Heart left ventricle (tissue), 13 donors: ENCODE measurements around the gene SMG7.

Source experiments
- CTCF ChIP-seq, 12 donors: fragments of 200-600 bp; sonication (generic) in 4 of 12; IDR thresholded peaks; one replicate each; pipeline versions ENCODE4 v1.5.0 to v1.8.0; 2018 to 2022; ENCODE audit warnings: antibody characterized with exemption in 12 of 12, mild to moderate bottlenecking in 5 of 12
- POLR2A ChIP-seq, 2 donors: fragments of 450-650 bp; IDR thresholded peaks; one replicate each; pipeline ENCODE4 v1.6.1; 2017; ENCODE audit warnings: antibody characterized with exemption in 2 of 2, mild to moderate bottlenecking in 2 of 2, moderate library complexity in 2 of 2
- donor health status: ischemic (EF 13 %, LVEDD 7.1; RV severe dilation, severe dysfunction).
- donor health status: DM: no; HTN: yes; CAD: no.
- donor health status: DM: no; HTN: no; CAD: no.
- donor health status: ischemic (EF 25% LVEDD 6.9; RV normal size, moderate dysfunction).
- donor health status: ischemic (EF 25% LVEDD 5.7; RV mildly dilated, moderate dysfunction).
- donor health status: ischemic (EF 35%, LVEDD 5.7; RV mildly dilated, moderate dysfunction).
- donor health status: nonischemic (EF 11% LVEDD 7.7; RV severe dilation, severe dysfunction).
- donor health status: DM: yes; HTN: yes; CAD: no.
- donor health status: PGD.
- donor health status: ischemic (EF 29% LVEDD 5.4; RV normal size, mild dysfunction).
- donor health status: nonischemic (EF 23%, LVEDD 6.1; RV moderate dilation, normal function).

DNA sequence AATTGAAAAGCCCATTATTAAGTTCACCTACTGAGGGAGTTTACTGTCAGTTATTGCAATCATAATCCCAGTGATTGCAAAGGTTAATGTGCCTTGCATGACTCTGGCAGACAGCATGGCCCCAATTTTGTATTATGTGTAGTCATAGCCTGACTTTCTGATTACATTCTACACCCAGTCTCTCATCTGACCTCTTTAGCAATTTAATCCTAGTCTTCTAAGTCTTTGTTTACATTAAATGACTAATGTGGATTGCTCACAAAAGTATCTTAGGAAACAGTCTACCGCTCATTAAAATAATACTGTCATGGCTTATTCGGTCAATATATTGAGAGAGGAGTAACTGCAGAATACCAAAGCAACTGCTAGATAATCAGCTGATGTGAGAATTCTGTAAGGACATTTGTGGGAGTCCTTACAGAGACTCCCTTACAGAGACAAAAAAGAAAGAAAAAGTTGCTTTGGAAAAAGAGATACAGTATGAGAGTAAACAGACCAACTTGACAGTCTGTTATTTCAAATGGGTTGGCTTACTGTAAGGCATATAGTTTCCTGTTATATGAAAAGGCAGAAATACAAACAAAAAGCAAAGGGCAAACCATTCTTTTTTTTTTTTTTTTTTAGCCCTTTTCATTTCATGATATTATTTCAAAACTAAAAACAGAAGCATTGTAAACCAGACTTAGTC is 42.8 kb downstream of the SMG7 start:
- TF ChIP-seq CTCF (IDR thresholded peaks at IDR 0.05) (no peak), POLR2A (IDR thresholded peaks at IDR 0.05) (no peak)
